ENCODE measurements around the gene SRGAP3.

The SRGAP3 gene

DNA sequence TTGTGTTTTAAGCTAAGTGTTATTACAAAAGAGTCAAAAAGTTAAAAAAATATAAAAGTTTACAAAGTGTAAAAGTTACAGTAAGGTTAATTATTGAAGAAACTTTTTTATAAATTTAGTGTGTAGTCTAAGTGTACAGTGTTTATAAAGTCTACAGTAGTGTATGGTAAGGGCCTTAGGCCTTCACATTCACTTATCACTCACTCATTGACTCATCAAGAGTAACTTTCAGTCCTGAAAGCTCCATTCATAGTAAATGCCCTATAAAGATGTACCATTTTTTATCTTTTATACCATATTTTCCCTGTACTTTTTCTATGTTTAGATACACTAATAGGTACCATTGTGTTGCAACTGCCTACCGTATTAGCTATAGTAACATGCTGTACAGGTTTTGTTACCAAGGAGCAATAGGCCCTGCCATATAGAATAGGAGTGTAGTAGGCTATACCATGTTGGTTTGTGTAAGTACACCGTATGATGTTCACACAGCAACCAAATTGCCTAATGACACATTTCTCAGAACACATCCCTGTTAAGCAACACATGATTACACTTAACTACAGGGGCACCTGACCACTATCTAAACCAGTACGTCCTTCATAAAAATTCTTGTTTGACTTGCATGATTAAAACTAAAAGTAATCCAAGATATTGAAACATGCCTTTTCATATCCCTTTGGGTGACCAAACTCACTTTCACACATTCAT is 303.4 kb downstream of the SRGAP3 start:
- Histone ChIP-seq H3K4me1 (ENCODE audit: control insufficient read depth, insufficient read depth, low read length) (no peaks in the 10 kb centered on the region), H3K27me3 (ENCODE audit: control insufficient read depth, insufficient read depth, low read length) (no peaks in the 10 kb centered on the region), H3K36me3 (ENCODE audit: control insufficient read depth, insufficient read depth, low read length) (peaks cover 4% of the 10 kb centered on the region), H3K27ac (ENCODE audit: low read depth, low read length) (no peak overlapping the region), H3K4me3 (ENCODE audit: low read length) (no peak overlapping the region), H3K9ac (ENCODE audit: low read length) (no peak overlapping the region)

DNA sequence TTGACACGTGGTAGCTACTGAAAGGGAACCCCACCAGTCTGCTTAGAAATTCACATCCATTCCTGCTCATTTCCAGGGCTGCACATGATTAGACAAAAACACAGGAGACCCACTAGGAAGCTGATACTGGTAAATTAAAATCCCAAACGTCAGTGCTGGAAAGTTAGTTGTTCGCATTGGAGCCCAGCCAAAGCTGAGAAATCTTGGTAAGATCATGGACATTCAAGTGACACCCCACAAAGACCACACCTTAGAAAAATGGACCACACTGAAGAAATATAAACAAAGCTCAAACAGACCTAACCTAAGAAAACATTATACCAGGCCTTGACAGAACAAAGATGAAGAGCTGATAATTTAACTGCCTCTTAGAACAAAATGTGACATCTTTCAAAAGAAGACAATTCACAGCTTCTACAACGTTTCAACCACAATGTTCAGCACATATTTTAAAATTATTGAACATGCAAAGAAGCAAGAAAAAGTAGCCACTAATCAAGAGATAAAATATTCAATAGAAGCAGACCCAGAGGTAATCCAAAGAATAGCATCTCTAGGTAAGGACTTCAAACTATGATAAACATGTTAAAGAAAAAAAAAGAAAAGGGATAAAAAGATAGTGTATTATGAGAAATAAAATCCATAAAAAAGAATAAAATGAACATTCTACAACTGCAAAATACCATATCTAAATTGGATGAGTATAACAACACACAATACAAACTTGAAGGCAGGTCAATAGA is 306.5 kb downstream of the SRGAP3 start:
- no peaks in the 10 kb centered on the region for H3K27me3 ChIP-seq (ENCODE audit: control insufficient read depth, insufficient read depth, low read length)
- H3K4me3 ChIP-seq (ENCODE audit: low read length), result no peak overlapping the region
- no peak overlapping the region for H3K27ac ChIP-seq (ENCODE audit: low read depth, low read length)
- H3K9ac ChIP-seq (ENCODE audit: low read length), result no peak overlapping the region
- H3K4me1 ChIP-seq (ENCODE audit: control insufficient read depth, insufficient read depth, low read length), result no peaks in the 10 kb centered on the region
- peaks cover 4% of the 10 kb centered on the region for H3K36me3 ChIP-seq (ENCODE audit: control insufficient read depth, insufficient read depth, low read length)

GRCh38 chr3:8942115-8942514 is 307.3 kb downstream of the SRGAP3 start:
- no peak overlapping the region for H3K4me3 ChIP-seq (ENCODE audit: low read length)
- no peak overlapping the region for H3K27ac ChIP-seq (ENCODE audit: low read depth, low read length)
- H3K27me3 ChIP-seq (ENCODE audit: control insufficient read depth, insufficient read depth, low read length), result no peaks in the 10 kb centered on the region
- H3K9ac ChIP-seq (ENCODE audit: low read length), result no peak overlapping the region
- peaks cover 4% of the 10 kb centered on the region for H3K36me3 ChIP-seq (ENCODE audit: control insufficient read depth, insufficient read depth, low read length)
- H3K4me1 ChIP-seq (ENCODE audit: control insufficient read depth, insufficient read depth, low read length), result no peaks in the 10 kb centered on the region

DNA sequence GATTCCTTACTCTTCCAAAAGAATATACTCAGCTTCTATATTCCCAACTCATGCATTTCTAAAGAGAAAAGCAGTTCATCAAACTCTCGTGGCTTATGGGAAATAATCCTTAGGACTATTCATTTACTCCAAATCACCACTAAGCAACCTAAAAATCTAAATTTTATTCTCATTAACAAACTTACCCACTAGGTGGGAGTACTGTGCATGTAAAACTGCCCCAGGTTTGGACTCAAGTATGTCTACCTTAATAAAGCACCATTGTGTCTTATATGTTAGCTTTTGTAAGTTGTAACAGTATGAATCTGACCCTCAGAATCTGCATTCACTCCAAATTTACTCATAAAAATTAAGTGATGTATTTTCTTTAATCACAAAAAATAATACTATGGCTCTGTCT is 311.4 kb downstream of the SRGAP3 start:
- no peak overlapping the region for H3K4me3 ChIP-seq (ENCODE audit: low read length)
- no peaks in the 10 kb centered on the region for H3K36me3 ChIP-seq (ENCODE audit: control insufficient read depth, insufficient read depth, low read length)
- no peaks in the 10 kb centered on the region for H3K27me3 ChIP-seq (ENCODE audit: control insufficient read depth, insufficient read depth, low read length)
- no peak overlapping the region for H3K27ac ChIP-seq (ENCODE audit: low read depth, low read length)
- H3K4me1 ChIP-seq (ENCODE audit: control insufficient read depth, insufficient read depth, low read length), result no peaks in the 10 kb centered on the region
- no peak overlapping the region for H3K9ac ChIP-seq (ENCODE audit: low read length)

DNA sequence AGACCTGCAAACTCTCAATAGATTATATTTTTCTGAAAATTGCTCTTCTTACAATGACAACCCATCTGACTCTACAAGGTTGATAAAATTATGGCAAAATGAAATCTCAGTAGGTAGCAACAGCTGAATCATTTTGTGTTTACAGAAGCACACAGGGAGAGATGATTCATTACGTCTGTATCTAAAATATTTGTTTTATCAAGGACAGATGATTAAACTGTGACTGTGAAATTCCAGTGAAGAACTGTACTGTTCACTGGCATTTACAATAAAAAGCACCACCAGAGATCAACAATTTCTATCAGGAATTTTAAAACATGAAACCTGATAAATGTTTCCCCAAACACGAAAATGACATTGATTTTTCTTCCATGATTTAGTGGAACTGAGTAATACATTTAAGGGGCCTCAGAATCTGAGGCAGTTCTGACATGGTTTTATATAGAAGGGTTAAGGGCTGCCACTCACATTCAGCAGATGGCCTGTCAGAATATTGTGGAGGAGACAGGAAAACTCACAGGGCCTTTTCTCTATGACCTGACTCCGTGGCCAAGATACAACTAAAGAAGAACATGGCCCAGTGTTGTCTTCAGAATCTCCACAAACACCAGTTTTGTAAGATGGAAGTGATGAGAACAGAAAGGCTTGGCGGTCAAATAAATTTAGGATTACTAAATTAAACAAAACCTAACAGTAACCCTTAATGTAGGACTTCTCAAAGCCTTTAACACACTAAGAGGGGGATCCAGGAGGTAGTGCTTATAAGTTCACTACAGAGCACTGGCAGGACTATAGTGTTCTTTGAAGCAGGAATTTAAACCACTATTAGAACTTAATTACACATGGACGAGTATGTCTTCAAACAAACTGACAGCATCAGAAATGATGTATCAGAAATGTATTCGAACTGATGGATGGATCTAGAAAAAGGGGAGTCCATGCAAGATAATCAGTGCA is 312.1 kb downstream of the SRGAP3 start:
- no peaks in the 10 kb centered on the region for H3K4me1 ChIP-seq (ENCODE audit: control insufficient read depth, insufficient read depth, low read length)
- H3K27me3 ChIP-seq (ENCODE audit: control insufficient read depth, insufficient read depth, low read length), result no peaks in the 10 kb centered on the region
- H3K9ac ChIP-seq (ENCODE audit: low read length), result no peak overlapping the region
- H3K36me3 ChIP-seq (ENCODE audit: control insufficient read depth, insufficient read depth, low read length), result no peaks in the 10 kb centered on the region
- H3K4me3 ChIP-seq (ENCODE audit: low read length), result no peak overlapping the region
- no peak overlapping the region for H3K27ac ChIP-seq (ENCODE audit: low read depth, low read length)

GRCh38 chr3:8932507-8932906 is 316.9 kb downstream of the SRGAP3 start:
- H3K4me3 ChIP-seq (ENCODE audit: low read length), result no peak overlapping the region
- H3K27me3 ChIP-seq (ENCODE audit: control insufficient read depth, insufficient read depth, low read length), result no peaks in the 10 kb centered on the region
- H3K4me1 ChIP-seq (ENCODE audit: control insufficient read depth, insufficient read depth, low read length), result no peaks in the 10 kb centered on the region

DNA sequence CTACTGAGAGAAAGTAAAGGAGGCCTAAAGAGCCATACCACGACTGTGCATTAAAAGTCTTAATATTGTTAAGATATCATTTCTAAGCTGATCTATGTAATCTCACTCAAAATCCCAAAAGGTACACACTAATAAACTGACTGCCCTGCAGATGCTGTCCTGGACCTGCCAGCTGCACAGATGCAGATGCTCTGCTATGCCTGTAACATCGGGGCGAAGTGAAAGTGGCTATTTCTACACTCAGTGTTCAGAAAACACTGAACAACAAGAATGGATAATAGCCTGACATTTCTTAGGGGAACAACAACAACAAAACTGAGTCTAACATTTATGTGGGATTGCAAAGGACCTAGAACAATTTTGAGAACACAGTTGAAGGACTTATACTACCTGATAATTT is 318.1 kb downstream of the SRGAP3 start:
- no peaks in the 10 kb centered on the region for H3K4me1 ChIP-seq (ENCODE audit: control insufficient read depth, insufficient read depth, low read length)
- no peak overlapping the region for H3K9ac ChIP-seq (ENCODE audit: low read length)
- no peaks in the 10 kb centered on the region for H3K36me3 ChIP-seq (ENCODE audit: control insufficient read depth, insufficient read depth, low read length)
- no peak overlapping the region for H3K27ac ChIP-seq (ENCODE audit: low read depth, low read length)
- H3K4me3 ChIP-seq (ENCODE audit: low read length), result no peak overlapping the region
- H3K27me3 ChIP-seq (ENCODE audit: control insufficient read depth, insufficient read depth, low read length), result no peaks in the 10 kb centered on the region

More at GRCh38 chr3:8932507-8932906, 316.9 kb downstream of the SRGAP3 start:
- H3K27ac ChIP-seq (ENCODE audit: low read depth, low read length), result no peak overlapping the region
- no peaks in the 10 kb centered on the region for H3K36me3 ChIP-seq (ENCODE audit: control insufficient read depth, insufficient read depth, low read length)
- no peak overlapping the region for H3K9ac ChIP-seq (ENCODE audit: low read length)
